ENCODE data around the gene CNGA3. TPM values are rescaled to one million over a fixed set of nuclear protein-coding genes. Genes with fewer than 3 reads are reported as not detected.

CNGA3 gene
- total RNA-seq, 1 experiment from 2014 or later, result not detected

DNA sequence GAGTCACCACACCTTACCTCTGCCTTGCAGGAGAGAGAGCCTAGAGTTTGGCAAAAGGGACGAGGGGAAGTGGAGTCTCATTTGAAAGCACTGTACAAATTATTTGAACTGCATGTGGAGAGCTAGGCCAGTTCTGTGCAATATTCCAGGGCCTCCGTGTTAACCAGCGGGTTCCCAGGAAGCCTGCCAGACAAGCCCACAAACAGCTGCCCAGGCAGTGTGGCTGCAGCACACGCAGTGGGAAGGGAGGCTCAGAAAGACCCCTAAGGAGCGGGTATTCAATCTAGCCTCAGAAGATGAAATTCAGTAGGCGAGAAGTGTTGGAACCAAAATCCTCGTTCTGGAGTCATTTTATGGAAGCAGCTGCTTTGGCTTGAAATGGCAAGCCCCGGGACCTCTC is 30.7 kb downstream of the CNGA3 start:
- H2AFZ ChIP-seq (ENCODE audit: low read length), result no peak overlapping the region
- H3K4me1 Mint-ChIP-seq, result peaks cover 19 to 30% of the 10 kb centered on the region in 2 experiments
- H3K56ac ChIP-seq (ENCODE audit: insufficient read length, low read depth, low read length), result no peak overlapping the region
- no peaks in the 10 kb centered on the region for H3K79me1 ChIP-seq (ENCODE audit: insufficient read depth, low read depth, low read length, poor library complexity, severe bottlenecking)
- H3K79me2 ChIP-seq (ENCODE audit: insufficient read depth, low read length), result no peaks in the 10 kb centered on the region
- no peak overlapping the region for H2AK5ac ChIP-seq (ENCODE audit: insufficient read length, low read length)
- no peak overlapping the region for H3K18ac ChIP-seq (ENCODE audit: insufficient read length, low read depth, low read length)
- no peak overlapping the region for H2BK120ac ChIP-seq (ENCODE audit: low read depth, low read length, poor library complexity, severe bottlenecking)
- H3T11ph ChIP-seq (ENCODE audit: low read length), result no peak overlapping the region
- no peak for TF ChIP-seq CTCF (conservative IDR thresholded peaks at IDR 0.05)
- no peaks in the 10 kb centered on the region for H3K9me3 Mint-ChIP-seq
- no CpG with 5 or more reads among the region's 8 CpGs for WGBS (ENCODE audit: extremely low coverage, insufficient read length, low lambda C conversion rate)
- H3K27me3 ChIP-seq (ENCODE audit: insufficient read depth, low read length), result no peaks in the 10 kb centered on the region
- H3K4ac ChIP-seq (ENCODE audit: low read depth, low read length), result no peak overlapping the region
- H3K14ac ChIP-seq (ENCODE audit: insufficient read depth, low read length), result no peak overlapping the region
- H3K27ac Mint-ChIP-seq, result no peak overlapping the region
- no peak overlapping the region for H4K91ac ChIP-seq (ENCODE audit: insufficient read length, low read depth, low read length)
- no peak overlapping the region for H3K27ac ChIP-seq (ENCODE audit: insufficient read length, low read depth, low read length)
- no peak overlapping the region for H2BK15ac ChIP-seq (ENCODE audit: low read depth, low read length)
- H3K23me2 ChIP-seq (ENCODE audit: insufficient read length, low read depth, low read length, poor library complexity, severe bottlenecking), result no peaks in the 10 kb centered on the region
- H4K8ac ChIP-seq (replicated peaks; ENCODE audit: insufficient read length, low read depth, low read length), result no peak overlapping the region
- H3K27me3 Mint-ChIP-seq (ENCODE audit: low read depth), result peaks cover 30% of the 10 kb centered on the region
- H3K4me2 ChIP-seq (ENCODE audit: insufficient read depth, insufficient read length, low read length), result no peak overlapping the region
- no peaks in the 10 kb centered on the region for H4K20me1 ChIP-seq (ENCODE audit: control insufficient read depth, insufficient read depth, insufficient read length)
- H3K23ac ChIP-seq (ENCODE audit: insufficient read length, low read depth, low read length), result no peak overlapping the region
- H4K5ac ChIP-seq (ENCODE audit: insufficient read length, low read depth, low read length), result no peak overlapping the region
- no peak overlapping the region for H3K9ac ChIP-seq (ENCODE audit: extremely low read depth, insufficient read length, low read length)
- H2BK20ac ChIP-seq (ENCODE audit: low read depth, low read length, poor library complexity, severe bottlenecking), result no peak overlapping the region
- no peaks in the 10 kb centered on the region for H3K9me3 ChIP-seq (ENCODE audit: control insufficient read depth, low read depth, low read length)
- no peaks in the 10 kb centered on the region for H3K4me1 ChIP-seq (ENCODE audit: insufficient read depth, low read length)
- no peak overlapping the region for H2BK12ac ChIP-seq (ENCODE audit: insufficient read length, low read depth, low read length)
- H3K4me3 Mint-ChIP-seq, result no peak overlapping the region
- no peak overlapping the region for H2BK5ac ChIP-seq (ENCODE audit: insufficient read length, low read length)
- no peak for DNase-seq
- H3K36me3 Mint-ChIP-seq (ENCODE audit: insufficient read depth in 1 of 3, low read depth in 3 of 3), result no peaks in the 10 kb centered on the region; a peak in 1 of 7 replicates
